ENCODE results near the gene ENDOD1. TPM values are rescaled to one million over a fixed set of nuclear protein-coding genes. Genes with fewer than 3 reads are reported as not detected.

The ENDOD1 gene, protein sequence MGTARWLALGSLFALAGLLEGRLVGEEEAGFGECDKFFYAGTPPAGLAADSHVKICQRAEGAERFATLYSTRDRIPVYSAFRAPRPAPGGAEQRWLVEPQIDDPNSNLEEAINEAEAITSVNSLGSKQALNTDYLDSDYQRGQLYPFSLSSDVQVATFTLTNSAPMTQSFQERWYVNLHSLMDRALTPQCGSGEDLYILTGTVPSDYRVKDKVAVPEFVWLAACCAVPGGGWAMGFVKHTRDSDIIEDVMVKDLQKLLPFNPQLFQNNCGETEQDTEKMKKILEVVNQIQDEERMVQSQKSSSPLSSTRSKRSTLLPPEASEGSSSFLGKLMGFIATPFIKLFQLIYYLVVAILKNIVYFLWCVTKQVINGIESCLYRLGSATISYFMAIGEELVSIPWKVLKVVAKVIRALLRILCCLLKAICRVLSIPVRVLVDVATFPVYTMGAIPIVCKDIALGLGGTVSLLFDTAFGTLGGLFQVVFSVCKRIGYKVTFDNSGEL
- total RNA-seq (10 to 100 TPM; 18.1 to 31.4 (median 21.0) TPM), polyA plus RNA-seq (10 to 100 TPM in 1 of 3 donors, 1 to 10 TPM in 2; 7.8 to 26.5 (median 8.3) TPM)

DNA sequence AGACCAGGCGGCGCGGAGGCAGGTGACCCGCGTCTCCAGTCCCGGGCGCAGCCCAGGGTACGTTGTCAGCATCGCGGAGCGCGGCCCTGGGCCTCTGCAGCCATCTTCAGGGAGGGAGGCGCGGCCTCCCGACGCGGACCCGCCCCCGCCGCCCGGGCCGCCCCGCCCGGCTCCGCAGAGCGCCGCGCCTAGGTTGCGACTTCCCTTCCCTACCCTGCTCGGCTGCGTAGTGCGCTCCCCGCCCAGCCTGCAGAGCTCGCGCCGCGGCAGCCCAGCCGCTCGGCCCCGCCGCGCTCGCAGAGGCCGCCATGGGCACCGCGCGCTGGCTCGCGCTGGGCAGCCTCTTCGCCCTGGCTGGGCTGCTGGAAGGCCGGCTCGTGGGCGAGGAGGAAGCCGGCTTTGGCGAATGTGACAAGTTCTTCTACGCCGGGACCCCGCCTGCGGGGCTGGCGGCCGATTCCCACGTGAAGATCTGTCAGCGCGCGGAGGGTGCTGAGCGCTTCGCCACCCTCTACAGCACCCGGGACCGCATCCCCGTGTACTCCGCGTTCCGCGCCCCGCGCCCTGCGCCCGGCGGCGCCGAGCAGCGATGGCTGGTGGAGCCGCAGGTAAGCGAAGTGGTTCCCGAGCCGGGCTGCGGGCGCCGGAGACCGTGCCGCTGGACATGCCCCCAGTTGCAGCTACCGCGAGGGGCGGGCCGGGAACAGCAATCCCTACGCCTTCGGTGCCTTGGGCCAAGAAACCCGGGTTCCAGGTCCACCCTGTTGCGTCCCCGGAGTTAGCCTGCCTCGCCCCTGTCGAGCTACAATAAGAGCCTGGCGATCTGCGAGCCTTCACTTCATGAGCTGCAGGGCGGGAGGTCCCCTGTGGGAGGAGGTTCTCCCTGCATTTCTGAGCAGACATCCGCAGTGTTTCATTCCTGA is at the start of gene ENDOD1:
ENDOD1 (plus strand) TSS at position 227 of the 923 bp plus-strand sequence; CDS start at position 309, 82 bp downstream.
- intact Hi-C loops (cut with DNase I), result loop anchor here (1.0 to 2.0 kb wide), 2 partner anchors 22 to 61 kb away; no protein-coding TSS in a partner anchor
- peak in 1 of 2 donors; percentile 30 for TF ChIP-seq POLR2A (IDR thresholded peaks at IDR 0.05)
- peak; percentile 61 to 82 (median 77) for TF ChIP-seq POLR2AphosphoS5 (IDR thresholded peaks at IDR 0.05)
- no peak for TF ChIP-seq EP300 (IDR thresholded peaks at IDR 0.05)
- TF ChIP-seq, protein P1, sequence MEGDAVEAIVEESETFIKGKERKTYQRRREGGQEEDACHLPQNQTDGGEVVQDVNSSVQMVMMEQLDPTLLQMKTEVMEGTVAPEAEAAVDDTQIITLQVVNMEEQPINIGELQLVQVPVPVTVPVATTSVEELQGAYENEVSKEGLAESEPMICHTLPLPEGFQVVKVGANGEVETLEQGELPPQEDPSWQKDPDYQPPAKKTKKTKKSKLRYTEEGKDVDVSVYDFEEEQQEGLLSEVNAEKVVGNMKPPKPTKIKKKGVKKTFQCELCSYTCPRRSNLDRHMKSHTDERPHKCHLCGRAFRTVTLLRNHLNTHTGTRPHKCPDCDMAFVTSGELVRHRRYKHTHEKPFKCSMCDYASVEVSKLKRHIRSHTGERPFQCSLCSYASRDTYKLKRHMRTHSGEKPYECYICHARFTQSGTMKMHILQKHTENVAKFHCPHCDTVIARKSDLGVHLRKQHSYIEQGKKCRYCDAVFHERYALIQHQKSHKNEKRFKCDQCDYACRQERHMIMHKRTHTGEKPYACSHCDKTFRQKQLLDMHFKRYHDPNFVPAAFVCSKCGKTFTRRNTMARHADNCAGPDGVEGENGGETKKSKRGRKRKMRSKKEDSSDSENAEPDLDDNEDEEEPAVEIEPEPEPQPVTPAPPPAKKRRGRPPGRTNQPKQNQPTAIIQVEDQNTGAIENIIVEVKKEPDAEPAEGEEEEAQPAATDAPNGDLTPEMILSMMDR (IDR thresholded peaks at IDR 0.05), result no peak
- peaks cover 0 to 19% (median 11%) of the 10 kb centered on the region in 4 donors for H3K4me1 ChIP-seq
- H3K4me3 ChIP-seq, result peak within 1 kb of the TSS; percentile 64 to 99 (median 78)
- no peaks in the 10 kb centered on the region for H3K9me3 ChIP-seq
- H3K27me3 ChIP-seq, result no peaks in the 10 kb centered on the region
- H3K27ac ChIP-seq, result peak within 1 kb of the TSS; percentile 85 to 97 (median 92)
- H3K36me3 ChIP-seq, result no peaks in the 10 kb centered on the region
- peak; percentile 88 for DNase-seq
- 0% methylated on average over 106 of the region's 106 CpGs for WGBS, 2 donors

DNA sequence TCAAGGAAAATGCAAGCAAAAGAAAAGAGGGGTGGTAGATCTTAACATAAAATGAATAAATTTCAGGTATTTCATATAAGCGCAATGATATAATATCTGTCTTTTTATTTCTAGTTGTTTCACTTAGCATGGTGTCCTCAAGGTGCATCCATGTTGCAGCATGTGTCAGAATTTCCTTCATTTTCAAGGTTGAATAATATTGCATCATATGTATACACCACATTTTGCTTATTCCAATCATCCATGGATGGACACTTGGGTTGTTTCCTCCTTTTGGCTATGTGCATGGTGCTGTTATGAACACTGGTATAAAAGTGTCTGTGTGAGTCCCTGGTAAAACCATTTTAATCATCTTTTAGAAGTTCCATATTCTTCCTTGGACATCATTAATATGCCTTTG is 47.4 kb upstream of the ENDOD1 start:
- TF ChIP-seq POLR2A (IDR thresholded peaks at IDR 0.05) (no peak), POLR2AphosphoS5 (IDR thresholded peaks at IDR 0.05) (no peak)
- WGBS, 2 donors, result 94 to 95% methylated on average over 1 of the region's 1 CpG
- no peak overlapping the region for H3K4me3 ChIP-seq
- DNase-seq, result no peak
- H3K4me1 ChIP-seq, result no peaks in the 10 kb centered on the region
- peaks cover 2 to 35% (median 13%) of the 10 kb centered on the region in 3 donors for H3K27me3 ChIP-seq
- no peaks in the 10 kb centered on the region for H3K36me3 ChIP-seq
- H3K9me3 ChIP-seq, result no peaks in the 10 kb centered on the region
- intact Hi-C loops (cut with DNase I), result no loop called here
- H3K27ac ChIP-seq, result no peak overlapping the region

DNA sequence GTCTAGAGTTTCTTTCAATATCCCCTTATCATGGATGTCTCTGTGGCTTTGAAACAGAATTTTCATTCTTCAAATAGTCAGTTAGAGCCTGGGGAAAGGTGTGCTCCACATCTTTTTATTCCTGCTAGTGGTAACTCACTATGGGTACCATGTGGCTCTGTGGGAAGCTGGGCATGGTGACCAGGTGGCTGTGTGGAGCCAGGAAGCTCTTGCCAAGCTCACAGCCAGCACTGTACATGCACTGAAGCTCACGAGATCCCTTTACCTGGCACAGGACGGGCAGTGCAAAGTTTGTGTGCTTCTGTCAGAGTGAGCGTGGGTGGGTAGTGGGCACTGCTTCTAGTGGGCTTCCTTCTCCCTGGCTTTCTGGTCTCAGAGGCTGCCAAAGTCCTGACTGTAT is 46.7 kb upstream of the ENDOD1 start:
- 84 to 87% methylated on average over 3 of the region's 3 CpGs for WGBS, 2 donors
- Histone ChIP-seq H3K27me3 (peaks cover 0 to 29% (median 6%) of the 10 kb centered on the region in 3 donors), H3K27ac (no peak overlapping the region), H3K4me1 (no peaks in the 10 kb centered on the region), H3K36me3 (no peaks in the 10 kb centered on the region), H3K9me3 (no peaks in the 10 kb centered on the region), H3K4me3 (no peak overlapping the region)
- intact Hi-C loops (cut with DNase I), result no loop called here
- no peak for DNase-seq
- TF ChIP-seq EP300 (IDR thresholded peaks at IDR 0.05), result no peak
- TF ChIP-seq, protein P1 (IDR thresholded peaks at IDR 0.05), result no peak

DNA sequence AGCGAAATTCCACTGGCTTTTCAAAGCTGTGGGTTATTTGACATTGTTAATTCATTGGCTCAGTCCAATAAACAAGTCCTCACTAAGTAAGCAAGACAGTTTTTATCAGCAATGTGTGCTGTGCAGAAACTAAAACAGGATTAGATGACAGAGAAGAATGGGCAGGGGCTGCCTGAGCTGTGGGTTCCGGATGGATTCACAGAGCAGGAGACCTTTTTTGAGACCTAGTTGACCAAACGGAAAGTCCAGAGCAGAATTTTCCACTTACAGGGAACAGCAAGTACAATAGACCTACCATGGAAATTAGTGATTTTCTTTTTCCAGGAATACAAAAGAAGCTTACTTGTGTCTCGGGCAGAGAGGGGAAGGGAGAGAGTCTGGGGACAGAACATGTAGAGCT is 45.6 kb upstream of the ENDOD1 start:
- no peak for DNase-seq
- Histone ChIP-seq H3K9me3 (no peaks in the 10 kb centered on the region), H3K4me3 (no peak overlapping the region), H3K27me3 (peaks cover 0 to 23% (median 0%) of the 10 kb centered on the region in 3 donors), H3K4me1 (no peaks in the 10 kb centered on the region), H3K27ac (no peak overlapping the region), H3K36me3 (no peaks in the 10 kb centered on the region)
- intact Hi-C loops (cut with DNase I), result no loop called here
- WGBS, 2 donors, result 71 to 78% methylated on average over 4 of the region's 4 CpGs
- TF ChIP-seq POLR2AphosphoS5 (IDR thresholded peaks at IDR 0.05) (no peak), POLR2A (IDR thresholded peaks at IDR 0.05) (no peak), EP300 (IDR thresholded peaks at IDR 0.05) (no peak)
- TF ChIP-seq, protein P1 (IDR thresholded peaks at IDR 0.05), result no peak

Measured in sigmoid colon (tissue), 7 donors.